ENCODE data around the gene IQUB. TPM values are rescaled to one million over a fixed set of nuclear protein-coding genes. Genes with fewer than 3 reads are reported as not detected.

The IQUB gene
- total RNA-seq, result under 1 TPM; 0.51 to 0.85 TPM

GRCh38 chr7:123534383-123535260 lies at the start of gene IQUB:
IQUB (minus strand) TSS chr7:123534595; CDS start chr7:123512340, 22,255 bp downstream.
- H3K4me1 ChIP-seq, result peaks cover 0 to 15% of the 10 kb centered on the region in 2 donors
- DNase-seq (ENCODE audit: low spot score), result peak; percentile 95
- H3K27me3 ChIP-seq, result no peaks in the 10 kb centered on the region
- no peaks in the 10 kb centered on the region for H3K36me3 ChIP-seq
- H3K9me3 ChIP-seq, result no peaks in the 10 kb centered on the region
- peak within 1 kb of the TSS; percentile 81 to 90 for H3K27ac ChIP-seq
- H3K4me3 ChIP-seq, result peak within 1 kb of the TSS; percentile 64 to 70
- TF ChIP-seq CTCF (IDR thresholded peaks at IDR 0.05), result no peak

GRCh38 chr7:123583821-123584220 lies 49.4 kb upstream of the IQUB start:
- Histone ChIP-seq H3K4me1 (no peaks in the 10 kb centered on the region), H3K27me3 (no peaks in the 10 kb centered on the region), H3K36me3 (no peaks in the 10 kb centered on the region), H3K9me3 (no peaks in the 10 kb centered on the region), H3K27ac (no peak overlapping the region), H3K4me3 (no peak overlapping the region)
- TF ChIP-seq CTCF (IDR thresholded peaks at IDR 0.05), result no peak
- no peak for DNase-seq (ENCODE audit: low spot score)

DNA sequence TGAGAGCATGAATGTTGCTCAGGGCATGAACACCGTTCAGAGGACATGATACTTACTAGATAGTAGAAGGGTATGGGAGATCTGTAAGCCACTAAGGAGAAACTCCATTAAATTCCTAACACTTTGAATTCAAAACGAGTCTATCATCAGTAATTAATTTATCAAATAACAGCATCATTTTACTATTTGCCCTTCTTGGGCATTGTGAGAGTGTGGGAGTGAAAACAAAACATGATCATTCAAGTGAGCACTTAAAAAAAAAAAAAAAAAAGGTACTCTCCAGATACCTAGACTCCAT lies 46.7 kb upstream of the IQUB start:
- Histone ChIP-seq H3K27me3 (no peaks in the 10 kb centered on the region), H3K27ac (no peak overlapping the region), H3K4me3 (no peak overlapping the region), H3K4me1 (no peaks in the 10 kb centered on the region), H3K9me3 (no peaks in the 10 kb centered on the region), H3K36me3 (no peaks in the 10 kb centered on the region)
- no peak for DNase-seq (ENCODE audit: low spot score)
- TF ChIP-seq CTCF (IDR thresholded peaks at IDR 0.05), result no peak

GRCh38 chr7:123580406-123581161 lies 46.2 kb upstream of the IQUB start:
- H3K4me3 ChIP-seq, result no peak overlapping the region
- no peaks in the 10 kb centered on the region for H3K36me3 ChIP-seq
- H3K27ac ChIP-seq, result no peak overlapping the region
- H3K27me3 ChIP-seq, result no peaks in the 10 kb centered on the region
- peak; percentile 54 to 78 for TF ChIP-seq CTCF (IDR thresholded peaks at IDR 0.05)
- no peaks in the 10 kb centered on the region for H3K4me1 ChIP-seq
- no peak for DNase-seq (ENCODE audit: low spot score)
- H3K9me3 ChIP-seq, result no peaks in the 10 kb centered on the region

DNA sequence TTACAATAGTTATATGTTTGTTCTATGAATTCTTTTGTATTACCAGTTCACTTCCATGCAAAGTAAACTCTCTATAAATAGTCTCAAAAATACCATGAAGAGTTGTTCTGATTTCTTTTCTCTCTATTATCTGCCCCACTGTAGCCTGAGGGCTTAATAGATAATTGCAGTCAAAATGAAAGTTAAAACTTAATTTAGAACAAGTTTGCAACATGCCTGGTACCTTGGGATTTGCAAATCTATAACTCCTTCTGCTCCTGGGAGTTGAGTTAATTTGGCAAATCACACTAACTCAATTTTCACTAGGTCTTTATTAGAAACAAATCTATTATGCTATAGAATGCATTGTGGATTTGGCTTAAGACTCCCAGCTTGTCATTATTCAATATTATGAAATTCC lies 45.0 kb upstream of the IQUB start:
- no peaks in the 10 kb centered on the region for H3K9me3 ChIP-seq
- DNase-seq (ENCODE audit: low spot score), result no peak
- H3K36me3 ChIP-seq, result no peaks in the 10 kb centered on the region
- no peaks in the 10 kb centered on the region for H3K27me3 ChIP-seq
- no peak overlapping the region for H3K27ac ChIP-seq
- TF ChIP-seq CTCF (IDR thresholded peaks at IDR 0.05), result no peak
- no peaks in the 10 kb centered on the region for H3K4me1 ChIP-seq
- no peak overlapping the region for H3K4me3 ChIP-seq

All from right atrium auricular region (tissue), 2 donors.